Neuron (in vitro differentiated cells): ENCODE measurements around the gene HARS1.
"Not testable (repeated sequence)": the region's sequence is repeated elsewhere in the genome, so short reads cannot be mapped to it uniquely, and the experiment has no call there.

ENCODE experiments used
- H2AFZ ChIP-seq: one replicate; pipeline ENCODE4 v1.6.1; 2013; ENCODE audit warnings: low read depth, mild to moderate bottlenecking, inconsistent platforms, low read length, moderate library complexity
- H3K27me3 ChIP-seq: one replicate; pipeline ENCODE4 v1.6.1; 2013; ENCODE audit warnings: low read length; ENCODE audit not compliant: insufficient read depth
- H3K36me3 ChIP-seq: one replicate; pipeline ENCODE4 v1.6.1; 2013; ENCODE audit warnings: low read length; ENCODE audit not compliant: insufficient read depth
- H3K4me1 ChIP-seq: one replicate; pipeline ENCODE4 v1.6.1; 2013; ENCODE audit warnings: low read length; ENCODE audit not compliant: insufficient read depth
- H3K4me3 ChIP-seq: 2 replicates; pipeline ENCODE4 v1.5.1; 2013; ENCODE audit warnings: mild to moderate bottlenecking, low read length, moderate library complexity
- H3K9me3 ChIP-seq: one replicate; pipeline ENCODE4 v1.6.1; 2013; ENCODE audit warnings: low read length

The HARS1 gene

GRCh38 chr5:140671035-140671434 is 20.1 kb downstream of the HARS1 start:
- not testable (repeated sequence) for H3K27me3 ChIP-seq, H3K4me3 ChIP-seq, H3K4me1 ChIP-seq, H3K9me3 ChIP-seq, H2AFZ ChIP-seq
- peaks cover 80% of the 10 kb centered on the region for H3K36me3 ChIP-seq

- peaks cover 61% of the 10 kb centered on the region for H3K36me3 ChIP-seq
- peak within 1 kb of the TSS; percentile 63 for H3K4me3 ChIP-seq
- peaks cover 9% of the 10 kb centered on the region for H3K4me1 ChIP-seq
- H3K9me3 ChIP-seq = no peaks in the 10 kb centered on the region
- H2AFZ ChIP-seq = peak within 1 kb of the TSS; percentile 44
- no peaks in the 10 kb centered on the region for H3K27me3 ChIP-seq
These were observed 26.6 kb downstream of the HARS1 start, which contains the start of gene WDR55 for GRCh38 chr5:140664359-140665119. Gene WDR55 (plus strand): TSS chr5:140664904. CDS start chr5:140664913, 9 bp downstream.

- Histone ChIP-seq H3K4me1 (peaks cover 9% of the 10 kb centered on the region), H3K4me3 (peak overlapping the region; percentile 63), H2AFZ (peak overlapping the region; percentile 44), H3K9me3 (no peaks in the 10 kb centered on the region), H3K27me3 (no peaks in the 10 kb centered on the region), H3K36me3 (peaks cover 61% of the 10 kb centered on the region)
These were observed 27.2 kb downstream of the HARS1 start for GRCh38 chr5:140664030-140664358.

DNA sequence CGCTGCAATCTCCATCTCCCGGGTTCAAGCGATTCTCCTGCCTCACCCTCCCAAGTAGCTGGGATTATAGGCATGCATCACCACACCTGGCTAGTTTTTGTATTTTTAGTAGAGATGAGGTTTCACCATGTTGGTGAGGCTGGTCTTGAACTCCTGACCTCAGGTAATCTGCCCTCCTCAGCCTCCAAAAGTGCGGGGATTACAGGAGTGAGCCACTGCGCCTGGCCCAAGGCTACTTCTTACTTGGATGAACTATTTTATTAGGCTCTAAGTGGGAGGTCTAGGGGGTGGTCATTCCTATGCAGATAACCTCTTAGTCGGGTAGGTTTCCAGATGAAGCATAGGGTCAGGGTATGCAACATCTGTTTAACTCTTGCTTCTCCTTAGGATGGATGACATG is 30.8 kb downstream of the HARS1 start:
- H3K36me3 ChIP-seq = peaks cover 73% of the 10 kb centered on the region
- H3K4me1 ChIP-seq, H3K9me3 ChIP-seq, H2AFZ ChIP-seq, H3K27me3 ChIP-seq, H3K4me3 ChIP-seq: not testable (repeated sequence)

- Histone ChIP-seq H3K4me3 (no peak overlapping the region), H3K27me3 (no peaks in the 10 kb centered on the region), H3K9me3 (no peaks in the 10 kb centered on the region), H2AFZ (no peak overlapping the region), H3K36me3 (peaks cover 88% of the 10 kb centered on the region), H3K4me1 (peaks cover under 1% of the 10 kb centered on the region)
These were observed 32.3 kb downstream of the HARS1 start for GRCh38 chr5:140658870-140659269.

GRCh38 chr5:140647042-140647419 is 44.1 kb downstream of the HARS1 start:
- H3K4me3 ChIP-seq = peak overlapping the region; percentile 87
- H3K4me1 ChIP-seq = peaks cover 14% of the 10 kb centered on the region
- no peaks in the 10 kb centered on the region for H3K27me3 ChIP-seq
- no peaks in the 10 kb centered on the region for H3K9me3 ChIP-seq
- no peak overlapping the region for H2AFZ ChIP-seq
- H3K36me3 ChIP-seq = peaks cover 56% of the 10 kb centered on the region

DNA sequence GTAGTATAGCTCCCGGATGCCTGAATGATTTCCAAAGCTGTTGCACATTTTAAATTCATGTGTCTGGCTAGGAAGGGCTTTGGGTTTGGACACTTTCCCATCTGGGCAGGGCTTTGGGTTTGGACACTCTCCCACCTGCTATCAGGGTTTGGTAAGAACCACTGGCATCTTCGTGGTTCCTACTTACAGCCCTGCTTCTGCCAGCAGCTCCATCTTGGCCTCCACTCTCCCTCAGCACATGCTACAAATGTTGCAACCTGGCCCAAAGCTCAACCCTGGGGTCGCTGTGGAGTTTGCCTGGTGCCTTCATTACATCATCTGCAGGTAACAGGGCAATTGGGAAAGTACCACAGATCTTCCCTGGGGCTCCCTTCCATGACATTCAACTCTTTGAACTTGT is 48.5 kb downstream of the HARS1 start:
- no peaks in the 10 kb centered on the region for H3K27me3 ChIP-seq
- H3K4me3 ChIP-seq = no peak overlapping the region
- no peaks in the 10 kb centered on the region for H3K9me3 ChIP-seq
- H2AFZ ChIP-seq = no peak overlapping the region
- H3K36me3 ChIP-seq = peaks cover 32% of the 10 kb centered on the region
- peaks cover 14% of the 10 kb centered on the region for H3K4me1 ChIP-seq

DNA sequence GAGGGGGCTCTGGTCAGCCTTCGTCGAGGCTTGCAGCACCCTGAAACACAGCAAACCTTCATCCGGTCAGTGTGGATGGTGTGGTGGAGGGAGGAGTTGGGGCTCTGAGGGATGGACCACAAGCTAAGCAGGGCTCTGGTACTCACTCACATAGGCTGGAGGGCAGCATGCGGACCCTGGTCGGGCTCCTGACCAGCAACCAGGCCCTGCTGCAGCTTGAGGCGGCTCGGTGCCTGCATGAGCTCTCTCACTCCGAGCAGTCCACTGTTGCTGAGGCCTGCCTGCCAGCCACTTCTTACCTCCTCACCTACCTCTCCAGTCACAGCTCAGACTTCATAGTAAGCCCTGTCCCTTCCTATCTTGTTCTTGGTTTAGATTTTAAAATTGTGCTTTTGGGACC is 49.5 kb downstream of the HARS1 start:
- peaks cover 11% of the 10 kb centered on the region for H3K4me1 ChIP-seq
- H3K27me3 ChIP-seq = no peaks in the 10 kb centered on the region
- no peak overlapping the region for H2AFZ ChIP-seq
- H3K9me3 ChIP-seq = no peaks in the 10 kb centered on the region
- H3K36me3 ChIP-seq = peaks cover 32% of the 10 kb centered on the region
- no peak overlapping the region for H3K4me3 ChIP-seq

DNA sequence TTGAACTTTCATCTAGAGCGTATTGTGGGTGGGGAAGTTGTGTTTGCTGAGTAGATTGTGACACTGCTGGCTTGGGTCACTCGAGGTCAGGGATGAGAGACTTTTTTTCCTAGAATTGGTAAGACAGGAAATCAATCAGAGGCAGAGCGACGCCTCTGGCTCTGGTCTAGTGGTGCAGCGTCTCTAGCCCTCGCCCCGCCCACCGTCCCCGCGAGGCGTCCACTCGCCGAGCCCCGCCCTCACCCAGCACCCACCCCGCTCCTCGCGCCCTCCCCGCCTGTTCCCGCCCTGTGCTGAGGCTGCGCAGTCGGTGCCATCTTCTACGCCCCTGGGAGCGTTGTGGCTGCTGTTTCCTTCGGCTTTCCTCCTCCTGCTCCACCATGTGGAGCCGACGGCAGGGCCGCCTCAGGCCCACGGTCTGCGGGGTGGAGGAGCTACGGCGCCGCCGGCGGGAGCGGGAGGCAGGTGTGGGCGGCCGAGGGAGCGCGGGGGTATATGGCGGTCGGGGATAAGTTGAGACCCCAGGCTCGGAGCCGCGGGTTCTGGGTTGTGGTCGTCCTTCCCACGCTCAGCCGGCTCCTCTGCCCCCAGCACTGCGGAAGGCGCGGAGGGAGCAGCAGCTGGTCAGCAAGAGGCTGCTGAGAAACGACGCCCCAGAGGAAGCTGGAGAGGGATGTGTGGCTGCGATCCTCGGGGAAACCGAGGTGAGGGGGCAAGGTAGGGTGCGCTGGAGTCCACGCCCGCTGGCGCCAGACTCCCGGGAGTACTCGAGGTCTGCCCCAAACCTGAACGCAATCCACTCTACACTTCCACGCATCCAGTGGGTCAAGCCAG is 51.8 kb downstream of the HARS1 start, which contains the start of gene TMCO6:
Gene TMCO6, plus strand, starts transcription at position 304 of the 834 bp plus-strand sequence. Its CDS starts 77 bp downstream, at position 381.
- Histone ChIP-seq H3K9me3 (no peaks in the 10 kb centered on the region), H2AFZ (peak within 1 kb of the TSS; percentile 11), H3K36me3 (peaks cover 20% of the 10 kb centered on the region), H3K4me3 (peak within 1 kb of the TSS; percentile 53), H3K4me1 (peaks cover 5% of the 10 kb centered on the region), H3K27me3 (no peaks in the 10 kb centered on the region)

DNA sequence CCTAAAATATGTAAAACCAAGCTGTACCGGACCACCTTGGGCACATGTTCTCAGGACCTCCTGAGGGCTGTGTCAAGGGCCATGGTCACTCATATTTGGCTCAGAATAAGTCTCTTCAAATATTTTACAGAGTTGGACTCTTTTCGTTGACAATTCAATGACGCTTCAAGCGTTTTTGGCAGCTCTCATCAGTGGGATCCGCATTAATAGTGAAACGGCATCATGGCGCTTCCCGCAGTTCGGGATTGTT is 52.3 kb downstream of the HARS1 start:
- not testable (repeated sequence) for H3K9me3 ChIP-seq, H2AFZ ChIP-seq, H3K4me1 ChIP-seq, H3K27me3 ChIP-seq
- peaks cover 14% of the 10 kb centered on the region for H3K36me3 ChIP-seq
- peak overlapping the region; percentile 27 for H3K4me3 ChIP-seq

DNA sequence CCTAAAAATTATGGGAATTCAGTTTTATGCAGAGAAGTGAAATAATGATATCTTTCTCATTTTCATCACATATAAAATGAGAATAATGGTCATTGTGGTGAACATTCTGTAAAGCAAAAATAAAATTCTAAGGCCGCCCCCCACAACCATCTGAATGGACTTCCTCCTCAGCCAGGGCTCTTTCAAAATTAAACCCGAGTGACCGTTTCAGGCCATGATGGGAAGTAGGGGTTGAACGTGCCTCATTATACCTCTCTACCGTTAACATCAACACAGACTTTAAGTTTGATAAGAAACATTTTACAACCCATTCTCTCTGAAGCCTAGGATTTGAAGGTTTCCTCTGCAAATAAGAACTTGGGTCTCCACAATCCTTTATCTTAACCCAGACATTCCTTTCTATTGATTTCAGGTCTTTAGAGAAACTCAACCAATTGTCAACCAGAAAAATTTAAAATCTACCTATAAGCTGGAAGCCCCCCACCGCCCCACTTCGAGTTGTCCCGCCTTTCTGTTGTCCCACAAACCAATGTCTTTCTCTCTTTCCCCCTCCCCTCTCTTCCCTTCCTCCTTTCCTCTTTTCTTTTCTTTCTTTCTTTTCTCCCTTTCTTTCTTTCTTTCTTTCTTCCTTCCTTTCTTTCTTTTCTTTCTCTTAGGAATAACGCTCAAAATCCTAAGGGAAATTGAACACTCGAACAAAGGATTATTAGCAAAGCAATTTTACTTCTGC is 53.6 kb downstream of the HARS1 start:
- Histone ChIP-seq H2AFZ (no peak overlapping the region), H3K27me3 (no peaks in the 10 kb centered on the region), H3K36me3 (peaks cover 4% of the 10 kb centered on the region), H3K4me1 (peaks cover 5% of the 10 kb centered on the region), H3K4me3 (no peak overlapping the region), H3K9me3 (peaks cover 3% of the 10 kb centered on the region)

DNA sequence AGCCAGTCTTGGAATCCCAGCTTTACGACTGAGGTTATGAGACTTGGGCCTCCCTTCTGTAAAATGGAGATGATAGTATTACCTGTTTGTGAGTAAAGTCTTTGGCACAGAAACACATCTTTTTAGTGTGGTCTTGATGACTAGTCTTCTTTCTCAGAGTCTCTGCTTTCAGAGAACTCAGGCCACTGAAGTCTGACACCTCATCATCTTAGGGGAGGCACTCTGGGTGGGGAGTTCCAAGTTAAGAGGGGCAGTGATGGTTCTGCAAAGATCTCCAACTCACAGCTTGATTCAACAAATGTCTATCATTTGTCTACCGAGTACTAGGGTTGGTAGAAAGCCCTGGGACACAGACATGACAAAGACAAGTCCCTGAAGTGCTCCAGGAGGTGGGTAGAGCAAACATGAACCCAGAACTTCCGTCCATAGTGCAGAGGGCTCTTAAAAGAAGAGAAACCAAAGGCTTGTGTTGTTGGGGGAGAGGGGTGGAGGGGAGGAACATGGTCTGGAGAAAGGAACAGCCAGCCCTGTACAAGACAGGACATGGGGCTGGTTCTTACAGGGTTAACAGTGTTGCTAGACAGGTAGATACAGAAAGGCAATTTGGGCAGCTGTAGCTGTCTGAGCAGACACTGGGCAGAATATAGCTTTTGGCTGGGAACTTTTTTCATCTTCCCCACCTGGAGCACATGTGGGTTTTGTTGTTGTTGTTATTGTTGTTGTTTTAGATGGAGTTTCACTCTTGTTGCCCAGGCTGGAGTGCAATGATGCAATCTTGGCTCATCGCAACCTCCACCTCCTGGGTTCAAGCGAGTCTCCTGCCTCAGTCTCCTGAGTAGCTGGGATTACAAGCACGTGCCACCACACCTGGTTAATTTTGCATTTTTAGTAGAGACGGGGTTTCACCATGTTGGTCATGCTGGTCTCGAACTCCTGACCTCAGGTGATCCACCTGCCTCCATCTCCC is 55.6 kb downstream of the HARS1 start:
- Histone ChIP-seq H3K9me3 (peaks cover 6% of the 10 kb centered on the region), H3K4me3 (no peak overlapping the region), H3K36me3 (no peaks in the 10 kb centered on the region), H3K27me3 (no peaks in the 10 kb centered on the region), H2AFZ (no peak overlapping the region), H3K4me1 (peaks cover 5% of the 10 kb centered on the region)
